A673 (cell line): ENCODE measurements around the gene BACH1.

Experiments
- EZH2 ChIP-seq: fragments of 200-600 bp; sonication (generic); IDR thresholded peaks from 2 replicates; pipeline ENCODE4 v1.6.1; 2017; ENCODE audit warnings: borderline replicate concordance, low read depth, mild to moderate bottlenecking, mixed read lengths, antibody characterized with exemption, low read length; ENCODE audit not compliant: poor library complexity, severe bottlenecking
- TF ChIP-seq, protein P1 (sequence below): fragments of 300-800, 200-600 bp; sonication (generic); conservative IDR thresholded peaks from 2 replicates; pipeline ENCODE4 v1.5.1; 2017; ENCODE audit warnings: low read depth, mild to moderate bottlenecking, antibody characterized with exemption, low read length, moderate library complexity, mixed read lengths

DNA sequence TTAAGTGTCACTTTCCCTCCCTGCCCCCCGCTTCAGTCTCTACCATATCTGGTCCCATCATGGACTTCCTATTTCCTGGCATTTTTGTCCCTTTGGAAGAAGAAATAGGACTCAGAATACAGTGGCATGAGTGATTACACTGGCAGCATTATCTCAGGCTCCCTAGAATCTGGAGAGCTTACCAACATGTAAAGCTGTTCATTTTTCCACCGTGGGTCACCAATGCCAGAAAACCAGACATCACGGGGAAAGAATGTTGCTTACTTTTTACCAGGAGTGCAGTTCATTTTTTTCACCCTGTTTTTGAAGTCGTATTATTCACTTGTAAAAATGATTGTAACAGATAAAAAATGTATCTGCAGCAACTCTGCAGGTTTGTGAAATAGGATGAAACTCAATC is 44.8 kb downstream of the BACH1 start:
- no peak for TF ChIP-seq EZH2
- TF ChIP-seq, protein P1, sequence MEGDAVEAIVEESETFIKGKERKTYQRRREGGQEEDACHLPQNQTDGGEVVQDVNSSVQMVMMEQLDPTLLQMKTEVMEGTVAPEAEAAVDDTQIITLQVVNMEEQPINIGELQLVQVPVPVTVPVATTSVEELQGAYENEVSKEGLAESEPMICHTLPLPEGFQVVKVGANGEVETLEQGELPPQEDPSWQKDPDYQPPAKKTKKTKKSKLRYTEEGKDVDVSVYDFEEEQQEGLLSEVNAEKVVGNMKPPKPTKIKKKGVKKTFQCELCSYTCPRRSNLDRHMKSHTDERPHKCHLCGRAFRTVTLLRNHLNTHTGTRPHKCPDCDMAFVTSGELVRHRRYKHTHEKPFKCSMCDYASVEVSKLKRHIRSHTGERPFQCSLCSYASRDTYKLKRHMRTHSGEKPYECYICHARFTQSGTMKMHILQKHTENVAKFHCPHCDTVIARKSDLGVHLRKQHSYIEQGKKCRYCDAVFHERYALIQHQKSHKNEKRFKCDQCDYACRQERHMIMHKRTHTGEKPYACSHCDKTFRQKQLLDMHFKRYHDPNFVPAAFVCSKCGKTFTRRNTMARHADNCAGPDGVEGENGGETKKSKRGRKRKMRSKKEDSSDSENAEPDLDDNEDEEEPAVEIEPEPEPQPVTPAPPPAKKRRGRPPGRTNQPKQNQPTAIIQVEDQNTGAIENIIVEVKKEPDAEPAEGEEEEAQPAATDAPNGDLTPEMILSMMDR = no peak
